ENCODE data around the gene WLS. TPM values are rescaled to one million over a fixed set of nuclear protein-coding genes. Genes with fewer than 3 reads are reported as not detected.
A peak's percentile ranks its signal among the peaks of the same experiment; 100 is the strongest.
"Not testable (repeated sequence)": the region's sequence is repeated elsewhere in the genome, so short reads cannot be mapped to it uniquely, and the experiment has no call there.

The WLS gene
- total RNA-seq, 1 donor from 2014 or later: 43.4 TPM

GRCh38 chr1:68198752-68199151 is 33.6 kb downstream of the WLS start:
- peak; percentile 57 for DNase-seq

- peak; percentile 29 for DNase-seq
Observed at GRCh38 chr1:68197891-68198290, 34.4 kb downstream of the WLS start.

- DNase-seq: no peak
Observed at GRCh38 chr1:68197461-68197860, 34.9 kb downstream of the WLS start.

GRCh38 chr1:68196676-68197075 is 35.6 kb downstream of the WLS start:
- DNase-seq: no peak

- no peak for DNase-seq
Observed at GRCh38 chr1:68191717-68192116, 40.6 kb downstream of the WLS start.

GRCh38 chr1:68188644-68189340 is 43.5 kb downstream of the WLS start:
- peak; percentile 20 for DNase-seq

GRCh38 chr1:68188060-68188538 is 44.2 kb downstream of the WLS start:
- DNase-seq: no peak

- no peak for DNase-seq
Observed at GRCh38 chr1:68185743-68186142, 46.6 kb downstream of the WLS start.

- no peak for DNase-seq
Observed at GRCh38 chr1:68183895-68184294, 48.4 kb downstream of the WLS start.

- peak; percentile 48 for DNase-seq
Observed at GRCh38 chr1:68181165-68181556, 51.2 kb downstream of the WLS start.

GRCh38 chr1:68180441-68181164 is 51.7 kb downstream of the WLS start:
- DNase-seq: no peak

- peak; percentile 71 for DNase-seq
Observed at GRCh38 chr1:68178821-68179490, 53.4 kb downstream of the WLS start.

GRCh38 chr1:68175621-68176398 is 56.5 kb downstream of the WLS start:
- peak; percentile 92 for DNase-seq

- peak; percentile 92 for DNase-seq
Observed at GRCh38 chr1:68174738-68175113, 57.6 kb downstream of the WLS start.

GRCh38 chr1:68173936-68174737 is 58.2 kb downstream of the WLS start:
- DNase-seq: peak; percentile 98

GRCh38 chr1:68173283-68173935 is 58.9 kb downstream of the WLS start:
- peak; percentile 87 for DNase-seq

- DNase-seq: not testable (repeated sequence)
Observed at GRCh38 chr1:68171795-68172194, 60.5 kb downstream of the WLS start.

- no peak for DNase-seq
Observed at GRCh38 chr1:68168545-68169171, 63.7 kb downstream of the WLS start.

- DNase-seq: no peak
Observed at GRCh38 chr1:68167211-68167610, 65.1 kb downstream of the WLS start.

GRCh38 chr1:68166348-68166747 is 66.0 kb downstream of the WLS start:
- no peak for DNase-seq

- no peak for DNase-seq
Observed at GRCh38 chr1:68165665-68166064, 66.7 kb downstream of the WLS start.

Measured in dermis blood vessel endothelial cell (primary cell).